ENCODE measurements around the gene HYAL2.

GRCh38 chr3:50318163-50318562 lies 4.4 kb downstream of the HYAL2 start:
- TF ChIP-seq, protein P1, sequence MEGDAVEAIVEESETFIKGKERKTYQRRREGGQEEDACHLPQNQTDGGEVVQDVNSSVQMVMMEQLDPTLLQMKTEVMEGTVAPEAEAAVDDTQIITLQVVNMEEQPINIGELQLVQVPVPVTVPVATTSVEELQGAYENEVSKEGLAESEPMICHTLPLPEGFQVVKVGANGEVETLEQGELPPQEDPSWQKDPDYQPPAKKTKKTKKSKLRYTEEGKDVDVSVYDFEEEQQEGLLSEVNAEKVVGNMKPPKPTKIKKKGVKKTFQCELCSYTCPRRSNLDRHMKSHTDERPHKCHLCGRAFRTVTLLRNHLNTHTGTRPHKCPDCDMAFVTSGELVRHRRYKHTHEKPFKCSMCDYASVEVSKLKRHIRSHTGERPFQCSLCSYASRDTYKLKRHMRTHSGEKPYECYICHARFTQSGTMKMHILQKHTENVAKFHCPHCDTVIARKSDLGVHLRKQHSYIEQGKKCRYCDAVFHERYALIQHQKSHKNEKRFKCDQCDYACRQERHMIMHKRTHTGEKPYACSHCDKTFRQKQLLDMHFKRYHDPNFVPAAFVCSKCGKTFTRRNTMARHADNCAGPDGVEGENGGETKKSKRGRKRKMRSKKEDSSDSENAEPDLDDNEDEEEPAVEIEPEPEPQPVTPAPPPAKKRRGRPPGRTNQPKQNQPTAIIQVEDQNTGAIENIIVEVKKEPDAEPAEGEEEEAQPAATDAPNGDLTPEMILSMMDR (IDR thresholded peaks at IDR 0.05): no peak
- TF ChIP-seq POLR2A (IDR thresholded peaks at IDR 0.05; ENCODE audit: low read length) (no peak), RAD21 (conservative IDR thresholded peaks at IDR 0.05 in 1 of 2, IDR thresholded peaks at IDR 0.05 in 1 of 2) (no peak), FOXS1 (CRISPR knock-in tag; IDR thresholded peaks at IDR 0.05) (no peak), EP300 (IDR thresholded peaks at IDR 0.05) (no peak), E2F6 (IDR thresholded peaks at IDR 0.05; ENCODE audit: borderline replicate concordance, low read depth) (no peak), EHMT2 (IDR thresholded peaks at IDR 0.05; ENCODE audit: low read depth) (no peak), RARB (CRISPR knock-in tag; IDR thresholded peaks at IDR 0.05) (no peak), RNF2 (IDR thresholded peaks at IDR 0.05; ENCODE audit: borderline replicate concordance, low read depth) (no peak), MAX (IDR thresholded peaks at IDR 0.05) (no peak), RFX5 (IDR thresholded peaks at IDR 0.05) (no peak), KDM5A (IDR thresholded peaks at IDR 0.05) (no peak)
- TF ChIP-seq, protein P2, sequence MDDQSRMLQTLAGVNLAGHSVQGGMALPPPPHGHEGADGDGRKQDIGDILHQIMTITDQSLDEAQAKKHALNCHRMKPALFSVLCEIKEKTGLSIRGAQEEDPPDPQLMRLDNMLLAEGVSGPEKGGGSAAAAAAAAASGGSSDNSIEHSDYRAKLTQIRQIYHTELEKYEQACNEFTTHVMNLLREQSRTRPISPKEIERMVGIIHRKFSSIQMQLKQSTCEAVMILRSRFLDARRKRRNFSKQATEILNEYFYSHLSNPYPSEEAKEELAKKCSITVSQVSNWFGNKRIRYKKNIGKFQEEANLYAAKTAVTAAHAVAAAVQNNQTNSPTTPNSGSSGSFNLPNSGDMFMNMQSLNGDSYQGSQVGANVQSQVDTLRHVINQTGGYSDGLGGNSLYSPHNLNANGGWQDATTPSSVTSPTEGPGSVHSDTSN (IDR thresholded peaks at IDR 0.05): no peak

Data from A549 (cell line).